ENCODE results near the gene SLC25A30. TPM values are rescaled to one million over a fixed set of nuclear protein-coding genes. Genes with fewer than 3 reads are reported as not detected.

The SLC25A30 gene
- total and polyA plus RNA-seq, 9 of the 15 experiments (the other 6 are each of a cell fraction or from before 2014, with no cell fraction given): 1.1 to 11.1 (median 5.6) TPM

- WGBS (ENCODE audit: insufficient coverage, low coverage, missing lambda C conversion rate): 29% methylated on average over 7 of the region's 7 CpGs
- CTCF ChIA-PET (ENCODE audit: low intra/inter-chr PET ratio): no interaction called here
- no TSS peak for BruUV-seq (replicated peaks)
Observed at GRCh38 chr13:45454204-45454603, 36.0 kb upstream of the SLC25A30 start.

More at GRCh38 chr13:45454204-45454603, 36.0 kb upstream of the SLC25A30 start:
- H3K27ac ChIP-seq (ENCODE audit: extremely low read depth, low read depth, low read length): no peak overlapping the region
- no peaks in the 10 kb centered on the region for H3K9me1 ChIP-seq (ENCODE audit: control insufficient read depth, insufficient read depth, low read length)
- intact Hi-C loops (cut with micrococcal nuclease): no loop called here
- ATAC-seq (no peak), FAIRE-seq (no peak), DNase-seq (ENCODE audit: extremely low read depth in 1 of 4, low spot score in 3 of 4) (no peak)
- POLR2A ChIA-PET: no interaction called here
- H3K9me3 ChIP-seq (replicated peaks; ENCODE audit: control insufficient read depth, insufficient read depth, low read depth, low read length): no peaks in the 10 kb centered on the region; the same call in 1 of the 2 replicates
- H3K9ac ChIP-seq (ENCODE audit: insufficient read depth in 1 of 2, low read depth in 2 of 2, low read length in 2 of 2): no peak overlapping the region
- no peaks in the 10 kb centered on the region for H3K79me2 ChIP-seq (ENCODE audit: control insufficient read depth, insufficient read depth, low read length)
- no peaks in the 10 kb centered on the region for H3K27me3 ChIP-seq (ENCODE audit: control insufficient read depth in 2 of 2, insufficient read depth in 2 of 2, low read length in 2 of 2)
- in situ Hi-C loops (cut with MboI): no loop called here
- H4K20me1 ChIP-seq (replicated peaks; ENCODE audit: control insufficient read depth, insufficient read depth, low read length): no peaks in the 10 kb centered on the region
- TF ChIP-seq CUX1 (CRISPR knock-in tag; IDR thresholded peaks at IDR 0.05) (no peak), TAF7 (tag; IDR thresholded peaks at IDR 0.05) (no peak), BRF1 (IDR thresholded peaks at IDR 0.05; ENCODE audit: borderline replicate concordance, extremely low read depth, insufficient read length) (no peak)
- no peaks in the 10 kb centered on the region for H3K36me3 ChIP-seq (ENCODE audit: control insufficient read depth, insufficient read depth, low read length)
- no peak overlapping the region for H3K4me2 ChIP-seq (ENCODE audit: insufficient read depth, low read length)
- H3K4me1 ChIP-seq (replicated peaks in 1 of 2; ENCODE audit: control insufficient read depth in 2 of 2, insufficient read depth in 2 of 2, low read length in 2 of 2): no peaks in the 10 kb centered on the region
- no peak overlapping the region for H3K4me3 ChIP-seq
- no peak overlapping the region for H2AFZ ChIP-seq (ENCODE audit: low read depth, low read length)

Measured in K562 (cell line).